Heart left ventricle (tissue), 13 donors: ENCODE results near the gene LETM1.

ENCODE experiments used
- POLR2A ChIP-seq, 2 donors: fragments of 450-650 bp; IDR thresholded peaks; one replicate each; pipeline ENCODE4 v1.6.1; 2017; ENCODE audit warnings: antibody characterized with exemption in 2 of 2, mild to moderate bottlenecking in 2 of 2, moderate library complexity in 2 of 2
- TF ChIP-seq, protein P1 (sequence below), 12 donors: fragments of 200-600 bp; sonication (generic) in 4 of 12; IDR thresholded peaks; one replicate each; pipeline versions ENCODE4 v1.5.0 to v1.8.0; 2018 to 2022; ENCODE audit warnings: antibody characterized with exemption in 12 of 12, mild to moderate bottlenecking in 5 of 12
- donor health status: ischemic (EF 13 %, LVEDD 7.1; RV severe dilation, severe dysfunction).
- donor health status: DM: no; HTN: yes; CAD: no.
- donor health status: DM: no; HTN: no; CAD: no.
- donor health status: ischemic (EF 25% LVEDD 6.9; RV normal size, moderate dysfunction).
- donor health status: ischemic (EF 25% LVEDD 5.7; RV mildly dilated, moderate dysfunction).
- donor health status: ischemic (EF 35%, LVEDD 5.7; RV mildly dilated, moderate dysfunction).
- donor health status: nonischemic (EF 11% LVEDD 7.7; RV severe dilation, severe dysfunction).
- donor health status: DM: yes; HTN: yes; CAD: no.
- donor health status: PGD.
- donor health status: ischemic (EF 29% LVEDD 5.4; RV normal size, mild dysfunction).
- donor health status: nonischemic (EF 23%, LVEDD 6.1; RV moderate dilation, normal function).

- TF ChIP-seq, protein P1, sequence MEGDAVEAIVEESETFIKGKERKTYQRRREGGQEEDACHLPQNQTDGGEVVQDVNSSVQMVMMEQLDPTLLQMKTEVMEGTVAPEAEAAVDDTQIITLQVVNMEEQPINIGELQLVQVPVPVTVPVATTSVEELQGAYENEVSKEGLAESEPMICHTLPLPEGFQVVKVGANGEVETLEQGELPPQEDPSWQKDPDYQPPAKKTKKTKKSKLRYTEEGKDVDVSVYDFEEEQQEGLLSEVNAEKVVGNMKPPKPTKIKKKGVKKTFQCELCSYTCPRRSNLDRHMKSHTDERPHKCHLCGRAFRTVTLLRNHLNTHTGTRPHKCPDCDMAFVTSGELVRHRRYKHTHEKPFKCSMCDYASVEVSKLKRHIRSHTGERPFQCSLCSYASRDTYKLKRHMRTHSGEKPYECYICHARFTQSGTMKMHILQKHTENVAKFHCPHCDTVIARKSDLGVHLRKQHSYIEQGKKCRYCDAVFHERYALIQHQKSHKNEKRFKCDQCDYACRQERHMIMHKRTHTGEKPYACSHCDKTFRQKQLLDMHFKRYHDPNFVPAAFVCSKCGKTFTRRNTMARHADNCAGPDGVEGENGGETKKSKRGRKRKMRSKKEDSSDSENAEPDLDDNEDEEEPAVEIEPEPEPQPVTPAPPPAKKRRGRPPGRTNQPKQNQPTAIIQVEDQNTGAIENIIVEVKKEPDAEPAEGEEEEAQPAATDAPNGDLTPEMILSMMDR (IDR thresholded peaks at IDR 0.05): no peak
- TF ChIP-seq POLR2A (IDR thresholded peaks at IDR 0.05): no peak
Measured at GRCh38 chr4:1821679-1822567, 34.0 kb downstream of the LETM1 start.
